Ectodermal cell (in vitro differentiated cells): Measurements from ENCODE around the gene GRAP2.

ENCODE experiments used
- H3K27ac ChIP-seq: 2 replicates; pipeline ENCODE4 v1.7.0; 2013; ENCODE audit warnings: mild to moderate bottlenecking, low read depth, low read length; ENCODE audit not compliant: insufficient read depth, poor library complexity, severe bottlenecking
- H3K27me3 ChIP-seq: 2 replicates; pipeline ENCODE4 v1.7.0; 2013; ENCODE audit warnings: mild to moderate bottlenecking, low read length; ENCODE audit not compliant: insufficient read depth, control insufficient read depth, poor library complexity, severe bottlenecking
- H3K36me3 ChIP-seq: one replicate; pipeline ENCODE4 v1.7.0; 2013; ENCODE audit warnings: low read length; ENCODE audit not compliant: control insufficient read depth, insufficient read depth
- H3K4me1 ChIP-seq: one replicate; pipeline ENCODE4 v1.7.0; 2013; ENCODE audit warnings: low read length; ENCODE audit not compliant: control insufficient read depth, insufficient read depth
- H3K4me3 ChIP-seq: 2 replicates; pipeline ENCODE4 v1.7.0; 2013; ENCODE audit warnings: low read depth, low read length, control low read depth; ENCODE audit not compliant: insufficient read depth
- H3K9me3 ChIP-seq: 2 replicates; pipeline ENCODE4 v1.7.0; 2013; ENCODE audit warnings: mild to moderate bottlenecking, low read length, moderate library complexity; ENCODE audit not compliant: control insufficient read depth
- WGBS, 2 experiments: methylation state at CpG; one replicate each; pipeline ENCODE4 v1.1.7; 2013; ENCODE audit warnings: missing lambda C conversion rate in 2 of 2; 5-methylcytosine and 5-hydroxymethylcytosine counted together

The GRAP2 gene

GRCh38 chr22:39955675-39956074 lies 54.8 kb downstream of the GRAP2 start:
- 98% methylated on average over 2 of the region's 2 CpGs for WGBS, 2 experiments
- peaks cover 16% of the 10 kb centered on the region for H3K4me1 ChIP-seq
- H3K36me3 ChIP-seq: no peaks in the 10 kb centered on the region
- no peaks in the 10 kb centered on the region for H3K27me3 ChIP-seq
- H3K27ac ChIP-seq: no peak overlapping the region
- H3K9me3 ChIP-seq: no peaks in the 10 kb centered on the region
- H3K4me3 ChIP-seq: no peak overlapping the region

- 78 to 85% methylated on average over 9 to 10 of the region's 10 CpGs for WGBS, 2 experiments
- Histone ChIP-seq H3K4me1 (peaks cover 16% of the 10 kb centered on the region), H3K36me3 (no peaks in the 10 kb centered on the region), H3K27ac (no peak overlapping the region), H3K9me3 (no peaks in the 10 kb centered on the region), H3K4me3 (no peak overlapping the region), H3K27me3 (no peaks in the 10 kb centered on the region)
Observed at GRCh38 chr22:39956932-39957664, 56.2 kb downstream of the GRAP2 start.

- Histone ChIP-seq H3K27me3 (no peaks in the 10 kb centered on the region), H3K9me3 (no peaks in the 10 kb centered on the region), H3K27ac (no peak overlapping the region), H3K36me3 (no peaks in the 10 kb centered on the region), H3K4me1 (peaks cover 16% of the 10 kb centered on the region), H3K4me3 (no peak overlapping the region)
- WGBS, 2 experiments: 88 to 90% methylated on average over 8 of the region's 8 CpGs
Observed at GRCh38 chr22:39958009-39958711, 57.3 kb downstream of the GRAP2 start.

GRCh38 chr22:39958949-39959639 lies 58.2 kb downstream of the GRAP2 start:
- no peaks in the 10 kb centered on the region for H3K36me3 ChIP-seq
- no peaks in the 10 kb centered on the region for H3K27me3 ChIP-seq
- no peaks in the 10 kb centered on the region for H3K9me3 ChIP-seq
- no peak overlapping the region for H3K27ac ChIP-seq
- no peak overlapping the region for H3K4me3 ChIP-seq
- 81 to 82% methylated on average over 11 of the region's 11 CpGs for WGBS, 2 experiments
- H3K4me1 ChIP-seq: peaks cover 16% of the 10 kb centered on the region

- H3K4me1 ChIP-seq: peaks cover 16% of the 10 kb centered on the region
- no peaks in the 10 kb centered on the region for H3K36me3 ChIP-seq
- H3K27me3 ChIP-seq: no peaks in the 10 kb centered on the region
- H3K9me3 ChIP-seq: no peaks in the 10 kb centered on the region
- H3K27ac ChIP-seq: no peak within 1 kb of the TSS
- H3K4me3 ChIP-seq: no peak within 1 kb of the TSS
- 46 to 50% methylated on average over 14 of the region's 14 CpGs for WGBS, 2 experiments
Observed at GRCh38 chr22:39959640-39960447, 59.0 kb downstream of the GRAP2 start, which contains the start of gene TMA7B. TSS of gene TMA7B (plus strand) at chr22:39960397. CDS start at chr22:39964375, 3,978 bp downstream.

- Histone ChIP-seq H3K4me3 (no peak overlapping the region), H3K36me3 (no peaks in the 10 kb centered on the region), H3K9me3 (no peaks in the 10 kb centered on the region), H3K4me1 (peaks cover 16% of the 10 kb centered on the region), H3K27me3 (no peaks in the 10 kb centered on the region), H3K27ac (no peak overlapping the region)
- 94 to 96% methylated on average over 13 of the region's 13 CpGs for WGBS, 2 experiments
Observed at GRCh38 chr22:39960791-39961746, 60.2 kb downstream of the GRAP2 start.

GRCh38 chr22:39962071-39962470 lies 61.2 kb downstream of the GRAP2 start:
- Histone ChIP-seq H3K4me1 (peaks cover 16% of the 10 kb centered on the region), H3K36me3 (no peaks in the 10 kb centered on the region), H3K27ac (no peak overlapping the region), H3K9me3 (no peaks in the 10 kb centered on the region), H3K4me3 (no peak overlapping the region), H3K27me3 (no peaks in the 10 kb centered on the region)
- whole genome bisulfite sequencing, 2 experiments: 81 to 83% methylated on average over 9 of the region's 9 CpGs

GRCh38 chr22:39965748-39966147 lies 64.9 kb downstream of the GRAP2 start:
- H3K27ac ChIP-seq: no peak overlapping the region
- H3K27me3 ChIP-seq: no peaks in the 10 kb centered on the region
- H3K4me3 ChIP-seq: no peak overlapping the region
- H3K9me3 ChIP-seq: no peaks in the 10 kb centered on the region
- H3K4me1 ChIP-seq: peaks cover 20% of the 10 kb centered on the region
- H3K36me3 ChIP-seq: no peaks in the 10 kb centered on the region
- WGBS, 2 experiments: 91 to 93% methylated on average over 5 of the region's 5 CpGs

- H3K9me3 ChIP-seq: no peaks in the 10 kb centered on the region
- no peaks in the 10 kb centered on the region for H3K36me3 ChIP-seq
- H3K4me1 ChIP-seq: peaks cover 20% of the 10 kb centered on the region
- H3K27ac ChIP-seq: no peak overlapping the region
- no peaks in the 10 kb centered on the region for H3K27me3 ChIP-seq
- WGBS, 2 experiments: 93 to 95% methylated on average over 2 of the region's 2 CpGs
- H3K4me3 ChIP-seq: no peak overlapping the region
Observed at GRCh38 chr22:39966470-39966869, 65.6 kb downstream of the GRAP2 start.
